Gastrocnemius medialis (tissue), 4 donors: ENCODE results near the gene ACACB. TPM values are rescaled to one million over a fixed set of nuclear protein-coding genes. Genes with fewer than 3 reads are reported as not detected.

ENCODE experiments used
- ATAC-seq, 2 donors: fragments of 150-250 bp; one replicate each; pipeline ENCODE4 v1.9.1; 2016
- DNase-seq, 2 donors: peaks; one replicate each; pipeline ENCODE4 v3.0.0-alpha.2; 2019
- H3K27ac ChIP-seq, 4 donors: fragments of 200-600 bp; sonication (generic); 1 replicate in 1 of 4; 2 replicates in 3 of 4; pipeline ENCODE4 v1.5.1; 2016 to 2018; ENCODE audit warnings: mild to moderate bottlenecking in 2 of 4, moderate library complexity in 1 of 4
- H3K27me3 ChIP-seq, 3 donors: fragments of 200-600 bp; sonication (generic) in 2 of 3; 1 replicate in 1 of 3; 2 replicates in 2 of 3; pipeline versions ENCODE4 v1.5.1 to v1.6.0; 2016 to 2019; ENCODE audit warnings: mild to moderate bottlenecking in 1 of 3, moderate library complexity in 1 of 3
- H3K36me3 ChIP-seq, 2 donors: fragments of 200-600 bp; sonication (generic) in 1 of 2; one replicate each; pipeline ENCODE4 v1.5.1; 2017 to 2018
- H3K4me1 ChIP-seq, 2 donors: fragments of 200-600 bp; sonication (generic) in 1 of 2; one replicate each; pipeline ENCODE4 v1.5.1; 2016 to 2017; ENCODE audit warnings: mild to moderate bottlenecking in 2 of 2
- H3K4me3 ChIP-seq, 4 donors: fragments of 200-600 bp; sonication (generic) in 3 of 4; 1 replicate in 1 of 4; 2 replicates in 3 of 4; pipeline ENCODE4 v1.5.1; 2016 to 2019; ENCODE audit warnings: mild to moderate bottlenecking in 2 of 4
- H3K9me3 ChIP-seq, 3 donors: fragments of 200-600 bp; sonication (generic) in 2 of 3; 1 replicate in 1 of 3; 2 replicates in 2 of 3; pipeline ENCODE4 v1.5.1; 2016 to 2019
- CTCF ChIP-seq, 5 experiments: fragments of 450-650 bp in 3 of 5; fragments of 200-600 bp in 2 of 5; sonication (generic) in 2 of 5; IDR thresholded peaks in 4 of 5; conservative IDR thresholded peaks in 1 of 5; 1 replicate in 4 of 5; 2 replicates in 1 of 5; pipeline ENCODE4 v1.5.1; 2016 to 2019; ENCODE audit warnings: antibody characterized with exemption in 5 of 5, mild to moderate bottlenecking in 3 of 5, moderate library complexity in 3 of 5
- POLR2A ChIP-seq, 2 donors: fragments of 450-650 bp; IDR thresholded peaks; one replicate each; pipeline ENCODE4 v1.6.1; 2017; ENCODE audit warnings: antibody characterized with exemption in 2 of 2, mild to moderate bottlenecking in 2 of 2, moderate library complexity in 2 of 2
- in situ Hi-C, 4 donors: fragments of 200-750 bp; cut with MboI; loops; one replicate each; pipeline versions ENCODE4 v1.15.0 to v1.8.0; 2017; ENCODE audit warnings: low sequenced_read_pairs in 4 of 4
- intact Hi-C: fragments of 100-400 bp; cut with DNase I; formaldehyde crosslinking; loops from one replicate; pipeline ENCODE4 v1.15.1; 2023; ENCODE audit warnings: low total_unique reads
- total RNA-seq, 4 donors: library from RNA; depleted of rRNA; stranded (reverse); fragments of >200 nt; gene quantifications; one replicate each; pipeline versions ENCODE4 v1.1.0 to v1.2.3, GENCODE V29; 2016

The ACACB gene
- total RNA-seq, 4 donors from 2014 or later: 595 to 1,103 (median 698) TPM

- H3K9me3 ChIP-seq: no peaks in the 10 kb centered on the region
- H3K27me3 ChIP-seq: peaks cover 0 to 4% (median 0%) of the 10 kb centered on the region in 3 donors
- TF ChIP-seq CTCF (IDR thresholded peaks at IDR 0.05 in 4 of 5, conservative IDR thresholded peaks at IDR 0.05 in 1 of 5) (no peak), POLR2A (IDR thresholded peaks at IDR 0.05) (no peak)
- in situ Hi-C loops (no loop called here), intact Hi-C loops (no loop called here)
- H3K4me3 ChIP-seq: no peak overlapping the region
- ATAC-seq (no peak), DNase-seq (no peak)
- H3K4me1 ChIP-seq: no peaks in the 10 kb centered on the region
- no peaks in the 10 kb centered on the region for H3K36me3 ChIP-seq
- no peak overlapping the region for H3K27ac ChIP-seq
Observed at GRCh38 chr12:109299849-109300248, 183.5 kb downstream of the ACACB start.

GRCh38 chr12:109301643-109302168, 185.3 kb downstream of the ACACB start:
- intact Hi-C loops (no loop called here), in situ Hi-C loops (no loop called here)
- Histone ChIP-seq H3K27me3 (peaks cover 3 to 16% (median 4%) of the 10 kb centered on the region in 3 donors), H3K36me3 (no peaks in the 10 kb centered on the region), H3K9me3 (no peaks in the 10 kb centered on the region), H3K27ac (no peak overlapping the region), H3K4me3 (no peak overlapping the region), H3K4me1 (no peaks in the 10 kb centered on the region)
- TF ChIP-seq POLR2A (IDR thresholded peaks at IDR 0.05): no peak
- no peak for TF ChIP-seq CTCF (IDR thresholded peaks at IDR 0.05 in 4 of 5, conservative IDR thresholded peaks at IDR 0.05 in 1 of 5)
- ATAC-seq (no peak), DNase-seq (no peak)

- Histone ChIP-seq H3K27ac (no peak overlapping the region), H3K4me1 (no peaks in the 10 kb centered on the region), H3K36me3 (no peaks in the 10 kb centered on the region), H3K9me3 (no peaks in the 10 kb centered on the region), H3K4me3 (no peak overlapping the region), H3K27me3 (peaks cover 5 to 18% (median 9%) of the 10 kb centered on the region in 3 donors)
- TF ChIP-seq POLR2A (IDR thresholded peaks at IDR 0.05) (no peak), CTCF (IDR thresholded peaks at IDR 0.05 in 4 of 5, conservative IDR thresholded peaks at IDR 0.05 in 1 of 5) (peak in 1 of 5 experiments; percentile 16)
- DNase-seq (no peak), ATAC-seq (no peak)
- intact Hi-C loops (no loop called here), in situ Hi-C loops (no loop called here)
Observed at GRCh38 chr12:109302358-109302757, 186.0 kb downstream of the ACACB start.

- Histone ChIP-seq H3K27me3 (peaks cover 7 to 18% (median 9%) of the 10 kb centered on the region in 3 donors), H3K4me3 (no peak overlapping the region), H3K9me3 (no peaks in the 10 kb centered on the region), H3K36me3 (no peaks in the 10 kb centered on the region), H3K4me1 (no peaks in the 10 kb centered on the region), H3K27ac (no peak overlapping the region)
- in situ Hi-C loops: no loop called here
- TF ChIP-seq CTCF (IDR thresholded peaks at IDR 0.05 in 4 of 5, conservative IDR thresholded peaks at IDR 0.05 in 1 of 5) (no peak), POLR2A (IDR thresholded peaks at IDR 0.05) (no peak)
- intact Hi-C loops: no loop called here
- DNase-seq (no peak), ATAC-seq (no peak)
Observed at GRCh38 chr12:109302770-109303169, 186.4 kb downstream of the ACACB start.

GRCh38 chr12:109304485-109304884, 188.1 kb downstream of the ACACB start:
- Histone ChIP-seq H3K9me3 (no peaks in the 10 kb centered on the region), H3K27ac (no peak overlapping the region), H3K4me3 (no peak overlapping the region), H3K36me3 (no peaks in the 10 kb centered on the region), H3K27me3 (peaks cover 13 to 35% (median 19%) of the 10 kb centered on the region in 3 donors), H3K4me1 (peaks cover 7 to 10% of the 10 kb centered on the region in 2 donors)
- ATAC-seq (no peak), DNase-seq (no peak)
- intact Hi-C loops: no loop called here
- TF ChIP-seq POLR2A (IDR thresholded peaks at IDR 0.05): no peak
- no peak for TF ChIP-seq CTCF (IDR thresholded peaks at IDR 0.05 in 4 of 5, conservative IDR thresholded peaks at IDR 0.05 in 1 of 5)
- in situ Hi-C loops: no loop called here
